DMS 273 (cell line): Measurements from ENCODE around the gene ZNF605.
A peak's percentile ranks its signal among the peaks of the same experiment; 100 is the strongest.
"Not testable (repeated sequence)": the region's sequence is repeated elsewhere in the genome, so short reads cannot be mapped to it uniquely, and the experiment has no call there.

Experiments
- DNase-seq: peaks from one replicate; lab custom pipeline; 2025; ENCODE audit not compliant: unreplicated experiment; lab: John Stamatoyannopoulos, UW

The ZNF605 gene

DNA sequence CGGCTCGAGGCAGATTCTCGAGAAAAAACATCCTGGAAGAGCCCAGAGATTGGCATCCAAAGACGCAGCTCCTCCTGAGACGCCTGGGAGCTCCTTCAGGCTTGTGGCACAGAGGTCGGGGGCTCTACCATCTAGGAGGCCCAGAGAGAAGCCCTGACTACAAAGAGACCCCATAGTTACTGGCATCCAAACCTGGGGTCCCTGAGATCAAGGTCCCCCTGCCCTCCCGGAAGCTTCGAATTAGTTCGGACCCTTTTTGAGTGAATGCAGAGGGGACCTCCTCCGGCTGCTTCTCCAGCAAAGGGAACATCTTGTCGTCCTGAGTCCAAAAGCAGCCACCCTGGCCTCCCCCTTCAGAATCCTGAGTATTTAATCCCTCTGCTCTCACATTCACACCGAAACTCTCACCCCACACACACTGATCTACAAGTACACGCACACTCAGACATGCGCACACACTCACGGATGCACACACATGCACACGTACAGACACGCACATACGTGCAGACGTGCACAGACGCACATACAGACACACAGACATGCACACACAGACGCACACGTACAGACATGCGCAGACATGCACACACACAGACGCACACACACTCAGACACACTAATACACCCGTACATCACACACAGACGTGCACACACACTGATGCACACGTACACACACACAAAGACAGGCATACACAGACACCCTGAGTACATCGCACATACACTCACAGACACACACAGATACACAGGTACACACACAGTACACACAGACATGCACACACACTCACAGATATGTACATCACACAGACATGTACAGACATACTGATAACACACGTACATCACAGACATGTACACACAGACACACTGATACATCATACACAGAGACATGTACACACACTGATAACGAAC is 5.9 kb downstream of the ZNF605 start:
- DNase-seq: no peak

GRCh38 chr12:132948146-132949066 is 7.7 kb downstream of the ZNF605 start:
- no peak for DNase-seq

DNA sequence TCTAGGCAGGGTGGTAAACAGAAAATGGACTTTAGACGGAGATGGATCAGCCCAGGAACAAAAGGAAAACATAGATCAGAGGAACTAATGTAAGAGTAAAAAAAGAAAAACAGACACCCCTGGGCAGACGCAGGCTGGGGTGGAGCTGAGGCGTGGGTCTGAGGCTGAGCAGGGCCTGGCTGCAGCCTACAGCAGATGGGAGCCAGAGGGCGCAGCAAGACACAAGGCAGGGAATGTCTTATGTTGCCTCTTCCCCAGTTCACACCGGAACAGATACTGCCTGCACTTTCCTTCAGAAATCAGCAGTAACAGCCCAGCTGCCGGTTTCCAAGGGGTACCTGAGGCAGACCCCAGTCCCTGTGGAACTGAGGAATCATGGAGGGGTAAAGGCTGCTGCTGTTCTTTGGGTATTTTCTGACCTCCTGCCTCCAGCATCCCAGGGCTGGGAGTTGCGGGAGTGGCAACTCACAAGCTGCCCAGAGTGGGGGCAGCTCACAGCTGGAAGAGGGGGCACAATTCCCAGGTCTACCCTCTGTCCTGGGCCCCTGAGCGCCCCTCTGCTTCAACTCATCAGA is 9.8 kb downstream of the ZNF605 start:
- no peak for DNase-seq

GRCh38 chr12:132945806-132946205 is 10.3 kb downstream of the ZNF605 start:
- DNase-seq: no peak

- DNase-seq: no peak
Measured at GRCh38 chr12:132942611-132943010, 13.5 kb downstream of the ZNF605 start.

DNA sequence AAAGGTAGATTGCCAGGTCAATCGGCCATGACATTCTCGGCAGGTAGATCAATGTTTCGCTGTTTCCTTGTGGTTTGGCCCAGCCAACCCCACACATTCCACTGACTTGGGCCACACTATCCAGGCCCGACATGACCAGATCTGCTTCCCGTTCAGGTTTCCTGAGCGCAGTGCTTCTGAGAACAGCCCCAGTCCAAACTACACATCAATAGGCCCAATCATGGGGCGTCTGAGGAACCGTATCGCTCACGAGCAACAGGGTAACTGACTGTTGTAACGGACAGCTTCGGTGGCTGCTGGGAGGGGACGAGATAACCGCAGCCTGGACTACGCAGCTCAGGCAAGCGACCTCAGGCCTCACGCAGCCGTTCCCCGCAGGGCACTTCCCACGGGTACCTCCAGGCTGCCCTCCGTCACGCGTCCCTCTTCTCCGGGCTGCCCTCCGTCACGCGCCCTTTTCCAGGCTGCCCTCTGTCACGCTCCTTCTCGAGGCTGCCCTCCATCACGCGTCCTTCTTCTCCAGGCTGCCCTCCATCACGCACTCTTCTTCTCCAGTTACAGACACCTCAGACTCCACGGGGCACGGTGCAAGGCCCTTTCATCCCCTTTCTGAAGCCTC is 14.7 kb downstream of the ZNF605 start:
- DNase-seq: no peak

- no peak for DNase-seq
Measured at GRCh38 chr12:132940071-132940719, 15.9 kb downstream of the ZNF605 start.

GRCh38 chr12:132938807-132939206 is 17.3 kb downstream of the ZNF605 start:
- DNase-seq: not testable (repeated sequence)

GRCh38 chr12:132937476-132937875 is 18.6 kb downstream of the ZNF605 start:
- DNase-seq: no peak

DNA sequence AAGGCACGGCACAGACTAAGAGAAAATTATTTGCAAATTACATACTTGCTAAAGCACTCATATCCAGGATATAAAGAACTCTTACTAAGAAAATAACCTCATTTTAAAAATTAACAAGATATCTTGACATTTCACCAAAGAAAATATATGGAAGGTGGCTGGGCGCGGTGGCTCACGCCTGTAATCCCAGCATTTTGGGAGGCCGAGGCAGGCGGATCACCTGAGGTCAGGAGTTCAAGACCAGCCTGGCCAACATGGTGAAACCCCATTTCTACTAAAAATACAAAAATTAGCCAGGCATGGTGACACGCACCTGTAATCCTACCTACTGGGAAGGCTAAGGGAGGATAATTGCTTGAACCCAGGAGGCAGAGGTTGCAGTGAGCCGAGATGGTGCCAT is 19.2 kb downstream of the ZNF605 start:
- DNase-seq: not testable (repeated sequence)

DNA sequence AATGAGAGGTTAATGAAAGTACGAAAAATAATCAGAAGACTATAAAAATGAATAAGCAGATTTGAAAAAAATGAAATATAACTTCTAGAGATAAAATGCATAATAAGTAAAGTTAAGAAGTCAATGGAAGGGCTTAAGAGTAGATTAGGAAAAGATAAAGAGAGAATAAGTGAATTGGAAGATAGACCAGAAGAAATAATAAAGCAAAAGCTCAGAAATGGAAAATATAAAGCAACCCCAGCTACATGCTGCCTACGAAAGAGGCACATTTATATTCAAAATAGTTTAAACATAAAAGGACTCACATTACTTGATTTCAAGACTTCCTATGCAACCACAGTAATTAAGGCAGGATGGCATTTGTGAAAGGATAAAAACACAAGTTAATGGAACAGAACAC is 19.9 kb downstream of the ZNF605 start:
- no peak for DNase-seq

DNA sequence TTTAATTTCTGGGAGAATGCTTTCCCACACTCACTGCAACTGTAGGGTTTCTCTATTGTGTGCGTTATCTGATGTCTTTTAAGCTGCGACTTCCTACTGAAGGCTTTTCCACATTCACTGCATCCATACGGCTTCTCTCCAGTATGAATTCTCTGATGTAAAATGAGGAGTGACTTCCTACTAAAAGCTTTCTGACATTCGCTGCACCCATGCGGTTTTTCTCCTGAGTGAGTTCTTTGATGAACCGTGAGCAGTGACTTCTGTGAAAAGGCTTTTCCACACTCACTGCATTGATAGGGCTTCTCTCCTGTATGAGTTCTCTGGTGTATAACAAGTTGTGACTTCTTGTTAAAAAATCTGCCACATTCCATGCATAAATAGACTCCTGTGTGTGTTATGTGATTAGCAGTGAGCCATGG is 29.7 kb downstream of the ZNF605 start:
- DNase-seq: no peak

DNA sequence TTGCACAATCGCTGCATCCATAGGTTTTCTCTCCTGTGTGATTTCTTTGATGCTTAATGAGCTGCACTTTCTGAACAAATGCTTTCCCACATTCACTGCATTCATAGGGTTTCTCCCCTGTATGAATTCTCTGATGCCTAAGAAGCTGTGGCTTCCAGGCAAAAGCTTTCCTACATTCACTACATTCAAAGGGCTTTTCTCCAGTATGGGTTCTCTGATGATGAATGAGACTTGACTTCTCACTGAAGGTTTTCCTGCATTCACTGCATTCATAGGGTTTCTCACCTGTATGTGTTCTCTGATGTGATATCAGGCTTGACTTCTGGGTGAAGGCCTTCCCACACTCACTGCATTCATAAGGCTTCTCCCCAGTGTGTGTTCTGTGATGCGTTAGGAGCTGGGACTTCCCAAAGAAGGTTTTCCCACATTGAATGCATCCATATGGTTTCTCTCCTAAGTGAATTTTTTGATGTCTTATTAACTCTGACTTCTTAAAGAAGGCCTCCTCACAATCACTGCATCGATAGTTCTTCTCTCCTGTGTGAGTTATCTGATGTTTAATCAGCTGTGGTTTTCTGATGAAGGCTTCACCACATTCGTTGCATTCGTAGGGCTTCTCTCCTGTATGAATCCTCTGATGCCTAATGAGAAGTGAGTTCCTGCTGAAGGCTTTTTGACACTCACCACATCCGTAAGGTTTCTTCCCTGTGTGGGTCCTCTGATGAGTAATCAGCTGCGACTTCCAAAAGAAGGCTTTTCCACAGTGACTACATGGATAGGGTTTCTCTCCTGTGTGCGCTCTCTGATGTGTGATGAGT is 30.3 kb downstream of the ZNF605 start:
- no peak for DNase-seq

- no peak for DNase-seq
Measured at GRCh38 chr12:132924356-132924755, 31.8 kb downstream of the ZNF605 start.

GRCh38 chr12:132923356-132923909 is 32.7 kb downstream of the ZNF605 start:
- DNase-seq: no peak

GRCh38 chr12:132922676-132923075 is 33.4 kb downstream of the ZNF605 start:
- no peak for DNase-seq

- DNase-seq: peak; percentile 3
Measured at GRCh38 chr12:132921685-132922084, 34.4 kb downstream of the ZNF605 start.

GRCh38 chr12:132918680-132919079 is 37.4 kb downstream of the ZNF605 start:
- DNase-seq: no peak

DNA sequence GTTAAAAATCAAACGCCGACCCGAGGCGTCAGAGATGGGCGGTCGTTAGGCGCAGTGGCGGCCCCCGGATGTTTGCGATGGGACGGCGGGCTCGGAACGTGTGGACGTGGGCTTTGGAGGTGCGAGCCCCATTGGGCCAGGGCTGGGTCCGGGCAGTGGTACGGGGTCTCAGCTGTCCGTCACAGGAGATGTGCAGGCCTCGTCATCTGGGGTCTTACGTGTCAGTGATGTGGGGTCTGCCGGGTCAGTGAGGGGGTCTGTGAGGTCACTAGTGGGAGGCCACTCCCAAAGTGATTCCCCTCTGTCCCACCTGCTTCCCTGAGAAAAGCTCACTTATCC is 47.1 kb downstream of the ZNF605 start:
- DNase-seq: no peak
